ENCODE results near the gene SLC35E2B. TPM values are rescaled to one million over a fixed set of nuclear protein-coding genes. Genes with fewer than 3 reads are reported as not detected.

SLC35E2B gene
- total and polyA plus RNA-seq, 2 of the 13 experiments (the other 11 are each of a cell fraction or from before 2014, with no cell fraction given): 14.1 to 19.7 TPM

DNA sequence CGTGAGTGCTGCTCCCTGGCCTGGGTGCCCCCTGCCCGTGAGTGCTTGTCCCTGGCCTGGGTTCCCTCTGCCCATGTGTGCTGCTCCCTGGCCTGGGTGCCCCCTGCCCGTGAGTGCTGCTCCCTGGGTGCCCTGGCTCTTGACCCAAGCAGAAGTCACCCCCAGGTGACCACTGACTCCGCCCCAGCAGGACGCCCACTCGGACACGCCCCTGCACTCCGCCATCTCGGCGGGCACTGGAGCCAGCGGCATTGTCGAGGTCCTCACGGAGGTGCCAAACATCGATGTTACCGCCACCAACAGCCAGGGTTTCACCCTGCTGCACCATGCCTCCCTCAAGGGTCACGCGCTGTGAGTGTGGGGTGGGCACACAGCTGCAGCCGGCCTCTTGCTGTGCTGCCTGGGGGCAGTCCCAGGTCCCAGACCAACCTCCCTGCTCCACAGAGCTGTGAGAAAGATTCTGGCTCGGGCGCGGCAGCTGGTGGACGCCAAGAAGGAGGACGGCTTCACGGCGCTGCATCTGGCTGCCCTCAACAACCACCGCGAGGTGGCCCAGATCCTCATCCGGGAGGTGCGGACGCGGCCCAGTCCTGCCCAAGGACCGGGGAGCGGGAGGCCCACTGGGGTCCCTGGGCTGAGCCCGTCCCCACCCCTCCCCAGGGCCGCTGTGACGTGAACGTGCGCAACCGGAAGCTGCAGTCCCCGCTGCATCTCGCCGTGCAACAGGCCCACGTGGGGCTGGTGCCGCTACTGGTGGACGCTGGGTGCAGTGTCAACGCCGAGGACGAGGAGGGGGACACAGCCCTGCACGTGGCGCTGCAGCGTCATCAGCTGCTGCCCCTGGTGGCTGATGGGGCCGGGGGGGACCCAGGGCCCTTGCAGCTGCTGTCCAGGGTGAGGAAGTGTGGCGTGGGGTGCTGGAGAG lies 64.5 kb downstream of the SLC35E2B start:
- ATAC-seq: no peak
- FAIRE-seq: no peak
- CTCF ChIA-PET (ENCODE audit: low intra/inter-chr PET ratio, low total read pairs): no interaction called here
- Histone ChIP-seq H3K36me3 (replicated peaks in 1 of 2; ENCODE audit: control insufficient read depth in 1 of 2, insufficient read depth in 2 of 2, low read length in 2 of 2) (peaks cover 0 to 2% of the 10 kb centered on the region in 2 experiments; a peak in 1 of 5 replicates), H3K9ac (ENCODE audit: insufficient read depth, low read depth, low read length) (no peak overlapping the region), H3K27ac (ENCODE audit: extremely low read length, insufficient read depth, low read length) (no peak overlapping the region), H3K4me1 (ENCODE audit: insufficient read depth, low read length) (no peaks in the 10 kb centered on the region), H3K9me3 (ENCODE audit: low read length) (no peaks in the 10 kb centered on the region), H3K79me2 (ENCODE audit: insufficient read depth, low read length) (no peaks in the 10 kb centered on the region), H3K27me3 (ENCODE audit: control insufficient read depth in 1 of 2, insufficient read depth in 2 of 2, low read length in 2 of 2) (no peaks in the 10 kb centered on the region), H3K4me3 (replicated peaks in 1 of 3; ENCODE audit: insufficient read depth in 1 of 3, low read depth in 2 of 3, low read length in 3 of 3) (no peak overlapping the region), H2AFZ (ENCODE audit: low read length) (no peak overlapping the region), H3K4me2 (ENCODE audit: low read depth, low read length) (no peak overlapping the region), H4K20me1 (ENCODE audit: insufficient read depth, low read length) (no peaks in the 10 kb centered on the region)
- TSS peak; percentile 50 for BruUV-seq (replicated peaks)
- in situ Hi-C loops (cut with HindIII; ENCODE audit: extremely low pct_ligation_motif_present, low pct_unique_long_range_greater_than_20kb) (no loop called here), intact Hi-C loops (cut with micrococcal nuclease; ENCODE audit: unreplicated experiment) (no loop called here)
- POLR2A ChIA-PET: no interaction called here
- TF ChIP-seq ERF (CRISPR knock-in tag; IDR thresholded peaks at IDR 0.05) (no peak), AGO2 (optimal IDR thresholded peaks at IDR 0.05; ENCODE audit: low read depth, low read length) (peak; percentile 48)
- no peak for DNase-seq (ENCODE audit: low spot score)
- WGBS (ENCODE audit: low lambda C conversion rate): 94% methylated on average over 6 of the region's 53 CpGs

DNA sequence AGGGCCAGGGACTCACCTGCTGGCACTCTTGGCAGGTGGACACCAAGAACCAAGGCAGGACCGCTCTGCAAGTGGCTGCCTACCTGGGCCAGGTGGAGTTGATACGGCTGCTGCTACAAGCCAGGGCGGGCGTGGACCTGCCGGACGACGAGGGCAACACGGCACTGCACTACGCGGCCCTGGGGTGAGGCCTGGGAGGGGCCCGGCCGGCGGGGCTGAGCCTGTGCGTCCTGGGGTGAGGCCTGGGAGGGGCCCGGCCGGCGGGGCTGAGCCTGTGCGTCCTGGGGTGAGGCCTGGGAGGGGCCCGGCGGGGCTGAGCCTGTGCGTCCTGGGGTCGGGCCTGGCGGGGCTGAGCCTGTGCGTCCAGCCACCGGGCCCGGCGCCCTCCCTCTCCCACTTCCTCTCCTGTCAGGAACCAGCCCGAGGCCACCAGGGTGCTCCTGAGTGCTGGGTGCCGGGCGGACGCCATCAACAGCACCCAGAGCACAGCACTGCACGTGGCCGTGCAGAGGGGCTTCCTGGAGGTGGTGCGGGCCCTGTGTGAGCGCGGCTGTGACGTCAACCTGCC lies 65.2 kb downstream of the SLC35E2B start:
- DNase-seq (ENCODE audit: low spot score): no peak

More for the DNA sequence above, 65.2 kb downstream of the SLC35E2B start:
- no peak overlapping the region for H3K4me3 ChIP-seq (replicated peaks in 1 of 3; ENCODE audit: insufficient read depth in 1 of 3, low read depth in 2 of 3, low read length in 3 of 3)
- CTCF ChIA-PET (ENCODE audit: low intra/inter-chr PET ratio, low total read pairs): no interaction called here
- WGBS (ENCODE audit: low lambda C conversion rate): 100% methylated on average over 8 of the region's 37 CpGs
- POLR2A ChIA-PET: no interaction called here
- intact Hi-C loops (cut with micrococcal nuclease; ENCODE audit: unreplicated experiment): no loop called here
- H3K79me2 ChIP-seq (ENCODE audit: insufficient read depth, low read length): no peaks in the 10 kb centered on the region
- no peaks in the 10 kb centered on the region for H3K9me3 ChIP-seq (ENCODE audit: low read length)
- no peaks in the 10 kb centered on the region for H4K20me1 ChIP-seq (ENCODE audit: insufficient read depth, low read length)
- H3K27me3 ChIP-seq (ENCODE audit: control insufficient read depth in 1 of 2, insufficient read depth in 2 of 2, low read length in 2 of 2): no peaks in the 10 kb centered on the region
- FAIRE-seq (no peak), ATAC-seq (no peak)
- TF ChIP-seq REPIN1 (CRISPR knock-in tag; IDR thresholded peaks at IDR 0.05; ENCODE audit: borderline replicate concordance, low read depth) (no peak), AGO2 (optimal IDR thresholded peaks at IDR 0.05; ENCODE audit: low read depth, low read length) (peak; percentile 47), RFXAP (CRISPR knock-in tag; IDR thresholded peaks at IDR 0.05; ENCODE audit: borderline replicate concordance) (no peak), ZNF850 (CRISPR knock-in tag; conservative IDR thresholded peaks at IDR 0.05) (no peak)
- TF ChIP-seq, protein P1, sequence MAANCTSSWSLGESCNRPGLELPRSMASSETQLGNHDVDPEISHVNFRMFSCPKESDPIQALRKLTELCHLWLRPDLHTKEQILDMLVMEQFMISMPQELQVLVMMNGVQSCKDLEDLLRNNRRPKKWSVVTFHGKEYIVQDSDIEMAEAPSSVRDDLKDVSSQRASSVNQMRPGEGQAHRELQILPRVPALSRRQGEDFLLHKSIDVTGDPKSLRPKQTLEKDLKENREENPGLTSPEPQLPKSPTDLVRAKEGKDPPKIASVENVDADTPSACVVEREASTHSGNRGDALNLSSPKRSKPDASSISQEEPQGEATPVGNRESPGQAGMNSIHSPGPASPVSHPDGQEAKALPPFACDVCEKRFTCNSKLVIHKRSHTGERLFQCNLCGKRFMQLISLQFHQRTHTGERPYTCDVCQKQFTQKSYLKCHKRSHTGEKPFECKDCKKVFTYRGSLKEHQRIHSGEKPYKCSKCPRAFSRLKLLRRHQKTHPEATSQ (CRISPR knock-in tag; IDR thresholded peaks at IDR 0.05; ENCODE audit: borderline replicate concordance): no peak
- no peak overlapping the region for H3K27ac ChIP-seq (ENCODE audit: extremely low read length, insufficient read depth, low read length)
- BruUV-seq (replicated peaks): no TSS peak
- in situ Hi-C loops (cut with HindIII; ENCODE audit: extremely low pct_ligation_motif_present, low pct_unique_long_range_greater_than_20kb): no loop called here
- no peak overlapping the region for H3K4me2 ChIP-seq (ENCODE audit: low read depth, low read length)
- H2AFZ ChIP-seq (ENCODE audit: low read length): no peak overlapping the region
- no peak overlapping the region for H3K9ac ChIP-seq (ENCODE audit: insufficient read depth, low read depth, low read length)
- H3K4me1 ChIP-seq (ENCODE audit: insufficient read depth, low read length): no peaks in the 10 kb centered on the region
- peaks cover 0 to 2% of the 10 kb centered on the region in 2 experiments; a peak in 1 of 5 replicates for H3K36me3 ChIP-seq (replicated peaks in 1 of 2; ENCODE audit: control insufficient read depth in 1 of 2, insufficient read depth in 2 of 2, low read length in 2 of 2)

Data from HepG2 (cell line).